GM12878 (cell line): ENCODE results near the gene HK1. TPM values are rescaled to one million over a fixed set of nuclear protein-coding genes. Genes with fewer than 3 reads are reported as not detected.

Experiments used
- ATAC-seq: fragments of 200-7000 bp; cut with Tn5 transposase; 3 replicates; pipeline ENCODE4 v1.9.1; 2020; ENCODE audit warnings: mild to moderate bottlenecking, moderate library complexity
- BruUV-seq: library from RNA; stranded (reverse); fragments of 400-500 nt; replicated peaks from 2 replicates; lab custom pipeline; 2021; lab: Mats Ljungman, UMichigan
- CTCF ChIA-PET: fragments of 300-600 bp; sonication (Branson Sonifier 250); formaldehyde crosslinking; extraction: SDS; loops from one replicate; lab custom pipeline; 2021; ENCODE audit warnings: inconsistent platforms; lab: Yijun Ruan, JAX
- POLR2A ChIA-PET: fragments of 350-600 bp; formaldehyde crosslinking; extraction: SDS; loops from one replicate; lab custom pipeline; 2021; ENCODE audit warnings: inconsistent platforms; lab: Charles Lee
- RAD21 ChIA-PET: fragments of 300-600 bp; sonication (Branson Sonifier 250); formaldehyde crosslinking; loops from one replicate; lab custom pipeline; 2023; ENCODE audit warnings: antibody characterized with exemption; ENCODE audit not compliant: unreplicated experiment; lab: Charles Lee
- SMC1A ChIA-PET: fragments of 300-600 bp; sonication (Branson Sonifier 250); formaldehyde crosslinking; loops from one replicate; lab custom pipeline; 2023; ENCODE audit not compliant: unreplicated experiment, uncharacterized antibody; lab: Charles Lee
- DNase-seq: peaks from one replicate; pipeline ENCODE4 v3.0.0-alpha.2; 2011; ENCODE audit warnings: low read depth, low spot score
- FAIRE-seq: peaks from 3 replicates; lab custom pipeline; 2011; peaks lifted over from hg19 to GRCh38; lab: Jason Lieb, UNC
- H2AFZ ChIP-seq: 2 replicates; pipeline ENCODE4 v1.6.0; 2011; ENCODE audit warnings: low read depth, low read length, control low read depth; ENCODE audit not compliant: control insufficient read depth
- H3K27ac ChIP-seq: 2 replicates; pipeline ENCODE4 v1.5.1; 2011; ENCODE audit warnings: control low read depth; ENCODE audit not compliant: control insufficient read depth, insufficient read depth
- H3K27me3 ChIP-seq, 2 experiments: replicated peaks in 1 of 2; 2 replicates each; pipeline versions ENCODE4 v1.6.0 to v1.6.1; 2011; ENCODE audit warnings: low read length in 1 of 2; ENCODE audit not compliant: control insufficient read depth in 2 of 2, insufficient read depth in 2 of 2
- H3K36me3 ChIP-seq, 2 experiments: 2 replicates each; pipeline ENCODE4 v1.5.1; 2011; ENCODE audit warnings: low read length in 1 of 2; ENCODE audit not compliant: control insufficient read depth in 2 of 2, insufficient read depth in 2 of 2
- H3K4me1 ChIP-seq: 2 replicates; pipeline ENCODE4 v1.6.1; 2011; ENCODE audit warnings: mild to moderate bottlenecking, low read length, moderate library complexity, mixed read lengths; ENCODE audit not compliant: control insufficient read depth, insufficient read depth
- H3K4me2 ChIP-seq: 2 replicates; pipeline ENCODE4 v1.6.0; 2011; ENCODE audit warnings: control low read depth; ENCODE audit not compliant: control insufficient read depth, insufficient read depth
- H3K4me3 ChIP-seq: fragments of 200-600 bp; sonication (generic); 2 replicates; pipeline ENCODE4 v1.5.1; 2016
- H3K79me2 ChIP-seq: 2 replicates; pipeline ENCODE4 v1.6.0; 2011; ENCODE audit warnings: low read length; ENCODE audit not compliant: control insufficient read depth, insufficient read depth
- H3K9ac ChIP-seq: 2 replicates; pipeline ENCODE4 v1.8.0; 2011; ENCODE audit warnings: low read length, control low read depth, mixed read lengths; ENCODE audit not compliant: control insufficient read depth, insufficient read depth
- H3K9me3 ChIP-seq: replicated peaks from 3 replicates; pipeline ENCODE4 v1.5.1; 2011; ENCODE audit warnings: mild to moderate bottlenecking, low read length; ENCODE audit not compliant: control insufficient read depth, insufficient read depth
- H4K20me1 ChIP-seq: 2 replicates; pipeline ENCODE4 v1.6.0; 2011; ENCODE audit not compliant: control insufficient read depth, insufficient read depth
- BCLAF1 ChIP-seq: fragments of 450-650 bp; IDR thresholded peaks from 2 replicates; pipeline ENCODE4 v1.6.1; 2017; ENCODE audit warnings: antibody characterized with exemption, mild to moderate bottlenecking, moderate library complexity
- CBX3 ChIP-seq: fragments of 200-600 bp; sonication (generic); IDR thresholded peaks from 2 replicates; pipeline ENCODE4 v1.6.1; 2016; ENCODE audit warnings: low read depth, borderline replicate concordance
- CBX5 ChIP-seq: sonication (generic); IDR thresholded peaks from 2 replicates; pipeline ENCODE4 v1.6.1; 2016; ENCODE audit warnings: low read depth, moderate library complexity, mild to moderate bottlenecking, inconsistent platforms
- FOXM1 ChIP-seq: IDR thresholded peaks from 2 replicates; pipeline ENCODE4 v1.6.1; 2012; ENCODE audit warnings: low read depth, mild to moderate bottlenecking, inconsistent platforms, low read length, moderate library complexity
- HCFC1 ChIP-seq: fragments of 150-350 bp; IDR thresholded peaks from 2 replicates; pipeline ENCODE4 v1.6.1; 2014; ENCODE audit warnings: low read length
- JUND ChIP-seq: IDR thresholded peaks from 2 replicates; pipeline ENCODE4 v1.6.1; 2012; ENCODE audit warnings: low read depth, mild to moderate bottlenecking, low read length, improper control_type of control experiment, moderate library complexity
- RBBP5 ChIP-seq: fragments of 200-600 bp; sonication (generic); conservative IDR thresholded peaks from 2 replicates; pipeline ENCODE4 v1.6.1; 2016
- SREBF1 ChIP-seq: IDR thresholded peaks from 2 replicates; pipeline ENCODE4 v1.6.1; 2012; ENCODE audit warnings: mild to moderate bottlenecking, low read length
- ZNF217 ChIP-seq: fragments of 450-650 bp; IDR thresholded peaks from 2 replicates; pipeline ENCODE4 v1.6.1; 2017; ENCODE audit warnings: antibody characterized with exemption, mild to moderate bottlenecking
- WGBS: methylation state at CpG from one replicate; pipeline ENCODE4 v1.1.6; 2016; ENCODE audit warnings: low lambda C conversion rate; ENCODE audit not compliant: insufficient replicate concordance, insufficient coverage; ENCODE audit errors: missing lambda C conversion rate; 5-methylcytosine and 5-hydroxymethylcytosine counted together
- in situ Hi-C: fragments of 300-500 bp; cut with MboI; formaldehyde crosslinking; loops from 9 replicates; pipeline ENCODE4 v1.14.3; 2018; ENCODE audit warnings: mixed read lengths
- intact Hi-C: fragments of 100-400 bp; cut with micrococcal nuclease; formaldehyde crosslinking; loops from one replicate; pipeline ENCODE4 v1.14.2; 2022; ENCODE audit not compliant: unreplicated experiment
- polyA plus RNA-seq, 11 experiments: library from polyadenylated mRNA; depleted of rRNA in 4 of 11; unstranded in 6 of 11; stranded (reverse) in 5 of 11; fragments of >200 nt; fragmentation: Nextera tagmentation in 4 of 11; fragmentation: Illumina TruSeq in 1 of 11; extraction: Ambion mirVana in 4 of 11; extraction: Trizol in 1 of 11; gene quantifications; 1 replicate in 1 of 11; 2 replicates in 10 of 11; pipeline versions ENCODE4 v1.2.1 to v1.2.3, GENCODE V29; 2011 to 2016; ENCODE audit warnings: inconsistent platforms in 2 of 11, missing spikeins in 2 of 11, low read depth in 1 of 11
- total RNA-seq, 4 experiments: library from RNA; depleted of rRNA in 3 of 4; stranded (reverse); fragments of >200 nt in 3 of 4; fragmentation: Illumina TruSeq in 1 of 4; extraction: Trizol in 1 of 4; gene quantifications; 2 replicates each; pipeline versions ENCODE4 v1.2.1 to v1.2.3, GENCODE V29; 2013 to 2021

The HK1 gene
- total and polyA plus RNA-seq, 10 of the 15 experiments (the other 5 are each of a cell fraction or from before 2014, with no cell fraction given): 3.4 to 77.3 (median 46.6) TPM

- in situ Hi-C loops (no loop called here), intact Hi-C loops (no loop called here)
- Histone ChIP-seq H3K9ac (no peak overlapping the region), H3K9me3 (no peaks in the 10 kb centered on the region), H3K27me3 (no peaks in the 10 kb centered on the region), H3K4me1 (no peaks in the 10 kb centered on the region), H3K79me2 (no peaks in the 10 kb centered on the region), H3K4me2 (no peak overlapping the region), H4K20me1 (no peaks in the 10 kb centered on the region), H2AFZ (no peak overlapping the region), H3K27ac (no peak overlapping the region), H3K4me3 (no peak overlapping the region), H3K36me3 (no peaks in the 10 kb centered on the region)
- ATAC-seq (no peak), FAIRE-seq (no peak), DNase-seq (no peak)
- SMC1A ChIA-PET: interaction anchor here (1.5 kb wide), 1 partner anchor 152 kb away, joined by 8 read pairs; no protein-coding TSS in a partner anchor
- CTCF ChIA-PET: interaction anchor here (1.2 to 7.5 kb wide), 3 partner anchors 140 to 234 kb away, joined by 3 to 126 read pairs (median 7); no protein-coding TSS in a partner anchor
- POLR2A ChIA-PET: no interaction called here
- 58% methylated on average over 11 of the region's 11 CpGs for WGBS
- no peak for TF ChIP-seq HCFC1
- TF ChIP-seq RBBP5: no peak
- no peak for TF ChIP-seq SREBF1
- TF ChIP-seq CBX3: no peak
- TF ChIP-seq CBX5: no peak
- TF ChIP-seq BCLAF1: no peak
- no peak for TF ChIP-seq ZNF217
- TF ChIP-seq JUND: no peak
- TF ChIP-seq FOXM1: no peak
- BruUV-seq: no TSS peak
- RAD21 ChIA-PET: interaction anchor here (5.8 kb wide), 1 partner anchor 151 kb away, joined by 49 read pairs; no protein-coding TSS in a partner anchor
These were observed 37.8 kb upstream of the HK1 start for GRCh38 chr10:69240455-69240854.
